HG02798 (cell line): ENCODE measurements around the gene ELMOD2.
"Not testable (repeated sequence)": the region's sequence is repeated elsewhere in the genome, so short reads cannot be mapped to it uniquely, and the experiment has no call there.

Experiments used
- ATAC-seq: cut with Tn5 transposase; IDR thresholded peaks from one replicate; pipeline ENCODE4 v1.9.1; 2021; ENCODE audit warnings: mild to moderate bottlenecking; ENCODE audit not compliant: unreplicated experiment, poor library complexity

The ELMOD2 gene, protein sequence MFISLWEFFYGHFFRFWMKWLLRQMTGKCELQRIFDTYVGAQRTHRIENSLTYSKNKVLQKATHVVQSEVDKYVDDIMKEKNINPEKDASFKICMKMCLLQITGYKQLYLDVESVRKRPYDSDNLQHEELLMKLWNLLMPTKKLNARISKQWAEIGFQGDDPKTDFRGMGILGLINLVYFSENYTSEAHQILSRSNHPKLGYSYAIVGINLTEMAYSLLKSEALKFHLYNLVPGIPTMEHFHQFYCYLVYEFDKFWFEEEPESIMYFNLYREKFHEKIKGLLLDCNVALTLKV

DNA sequence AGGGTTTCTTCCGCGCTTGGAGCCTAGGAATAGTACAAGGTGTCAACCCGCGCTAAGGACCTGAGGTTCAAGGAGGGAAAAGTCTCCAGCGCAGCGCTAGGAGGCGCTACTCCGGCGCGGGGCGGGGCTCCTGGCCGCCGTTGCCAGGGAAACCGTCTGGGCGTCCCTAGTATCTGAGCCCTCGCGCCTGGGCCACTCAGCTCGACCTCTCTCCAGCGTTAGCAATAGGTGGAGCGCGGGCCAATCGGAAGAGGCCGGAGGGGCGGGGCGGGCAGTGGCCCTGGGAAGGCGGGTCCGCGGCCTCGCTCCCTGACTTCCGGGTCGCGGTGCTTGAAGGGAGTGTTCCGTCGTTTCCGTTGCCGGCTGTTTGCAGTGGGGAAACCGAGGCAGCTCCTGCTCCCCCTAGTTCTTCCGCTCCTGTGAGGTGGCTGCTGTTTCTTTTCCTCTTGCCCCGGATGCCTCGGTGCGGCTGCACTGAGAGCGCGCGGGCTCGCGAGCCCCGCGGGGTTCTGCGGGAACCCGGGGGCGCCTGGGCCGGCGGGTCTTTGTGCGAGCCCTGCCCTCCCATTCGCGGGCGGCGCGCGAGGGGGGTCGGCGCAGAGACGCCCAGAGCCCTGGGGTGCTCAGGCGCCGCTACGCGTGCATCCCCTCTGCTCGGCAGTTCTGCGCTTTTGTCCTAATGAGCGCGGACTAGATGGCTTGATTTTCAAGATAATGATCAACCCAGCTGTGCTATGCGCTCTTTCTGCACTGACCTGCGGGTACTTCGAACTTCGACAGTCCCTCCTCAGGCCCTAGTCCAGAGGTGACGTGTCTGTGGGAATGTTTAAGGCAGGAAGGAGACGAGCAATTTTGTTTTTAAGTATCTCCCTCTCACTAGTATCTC lies at the start of gene ELMOD2:
TSS of gene ELMOD2 (plus strand) at position 312 of the 886 bp plus-strand sequence. CDS start 1,261 bp downstream, outside the sequence.
- ATAC-seq: peak; percentile 100

DNA sequence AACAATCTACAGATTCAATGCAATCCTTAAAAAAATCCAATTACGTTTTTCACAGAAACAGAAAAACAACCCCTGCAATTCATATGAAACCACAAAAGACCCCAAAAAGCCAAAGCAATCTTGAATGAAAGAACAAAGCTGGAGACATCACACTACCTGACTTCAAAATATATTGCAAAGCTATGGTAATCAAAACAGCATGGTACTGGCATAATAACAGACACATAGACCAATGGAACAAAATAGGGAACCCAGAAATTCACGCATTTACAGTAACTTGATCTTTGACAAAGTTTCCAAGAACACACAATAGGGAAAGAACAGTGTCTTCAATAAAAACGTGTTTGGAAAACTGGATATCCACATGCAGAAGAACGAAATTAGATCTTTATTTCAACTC lies 40.5 kb upstream of the ELMOD2 start:
- no peak for ATAC-seq

DNA sequence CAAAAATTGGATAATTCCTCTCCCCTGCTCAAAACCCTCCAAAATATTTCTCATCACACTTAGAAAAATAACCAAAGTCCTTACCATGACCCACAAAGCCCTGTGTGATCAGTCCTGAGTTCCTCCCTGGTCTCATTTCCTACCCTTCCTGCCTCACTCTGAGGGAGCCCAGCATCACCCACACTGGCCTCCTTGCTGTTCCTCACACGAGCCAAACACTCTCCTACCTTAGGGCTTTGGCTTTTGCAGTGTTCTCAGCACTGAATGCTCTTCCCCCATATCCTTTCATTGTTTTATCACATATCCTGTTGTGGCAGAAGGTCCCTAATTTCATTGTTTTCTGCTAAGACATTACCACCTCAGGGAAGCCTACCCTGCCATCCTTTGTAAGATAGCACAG lies 38.0 kb upstream of the ELMOD2 start:
- ATAC-seq: no peak

DNA sequence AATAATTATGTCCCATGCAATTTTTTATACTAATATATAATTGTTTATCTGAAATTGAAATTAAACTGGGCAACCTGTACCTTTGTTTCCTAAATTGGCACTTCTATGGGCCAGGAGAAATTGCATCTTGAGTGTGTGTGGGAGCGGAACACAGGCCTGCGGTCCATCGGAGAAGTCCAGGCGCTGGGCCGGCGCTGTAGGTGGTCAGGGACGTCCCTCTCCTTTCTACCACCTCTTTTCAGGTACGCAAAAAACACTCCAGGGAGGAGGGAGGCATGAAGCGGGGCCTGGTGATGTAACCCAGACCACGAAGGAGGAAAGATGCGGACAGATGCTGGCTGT lies 26.6 kb upstream of the ELMOD2 start:
- ATAC-seq: no peak

DNA sequence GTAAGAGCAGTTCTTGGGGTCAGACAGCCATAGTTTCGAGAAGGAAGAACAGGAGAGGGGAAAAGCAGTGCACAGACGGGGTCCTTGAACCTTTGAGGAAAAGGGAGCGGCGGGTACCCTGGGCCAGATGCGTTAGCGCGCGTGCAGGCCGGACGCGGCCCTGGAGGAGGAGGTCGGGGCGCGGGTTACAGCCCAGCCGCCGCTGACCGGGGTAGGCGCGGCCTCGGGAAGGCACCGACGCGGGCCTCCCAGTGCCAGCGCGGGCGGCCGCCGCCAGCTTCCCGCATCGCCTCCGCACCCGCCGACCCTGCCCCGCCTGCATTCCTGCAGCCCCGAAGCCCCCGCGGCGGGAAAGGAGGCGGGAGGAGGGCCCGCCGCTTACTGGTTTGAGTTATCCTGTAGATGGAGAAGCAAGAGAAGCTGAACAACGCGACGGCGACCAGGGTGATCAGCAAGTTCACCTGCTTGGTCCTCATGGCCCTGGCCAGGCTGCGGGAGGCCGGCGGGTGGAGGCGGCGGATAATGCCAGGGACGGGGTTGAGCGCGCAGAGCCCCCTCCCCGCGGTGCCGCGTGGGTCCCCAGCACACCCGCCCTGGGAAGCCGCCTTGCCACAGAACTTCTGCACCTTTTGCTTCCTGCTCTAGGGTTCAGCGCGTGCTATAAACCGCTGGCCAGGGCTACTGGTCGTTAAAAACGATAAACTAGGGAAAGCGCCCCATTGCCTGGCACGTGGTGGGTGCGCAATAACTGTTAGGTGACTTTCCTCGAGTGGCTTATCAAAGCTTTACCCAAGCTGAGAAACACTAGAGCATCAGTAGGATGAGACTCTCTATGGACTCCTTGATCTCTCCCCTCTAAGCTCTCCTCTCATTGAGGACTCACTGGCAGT lies 26.0 kb upstream of the ELMOD2 start, which contains the start of gene MGAT4D:
TSS of gene MGAT4D (minus strand) at position 547 of the 890 bp plus-strand sequence. CDS start at position 476, 71 bp downstream.
- ATAC-seq: no peak

DNA sequence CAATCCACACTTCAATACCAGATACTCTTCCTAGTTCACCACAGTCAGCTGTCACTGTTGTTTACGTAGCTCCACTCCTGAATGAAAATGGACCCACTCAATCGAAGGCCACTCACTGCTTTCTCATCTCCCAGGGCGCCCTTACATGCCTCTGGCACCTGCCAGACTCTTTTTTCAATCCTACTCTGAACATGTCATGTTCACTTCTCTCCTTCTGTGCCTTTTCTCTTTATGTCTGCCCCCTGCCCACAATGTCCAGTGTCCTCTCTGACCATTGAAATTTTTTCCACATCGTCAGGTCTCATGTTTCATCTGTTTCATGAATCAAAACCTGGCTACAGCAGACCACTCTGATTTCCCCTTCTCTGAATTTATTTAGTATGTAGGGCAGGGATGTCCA lies 24.6 kb upstream of the ELMOD2 start:
- ATAC-seq: no peak

DNA sequence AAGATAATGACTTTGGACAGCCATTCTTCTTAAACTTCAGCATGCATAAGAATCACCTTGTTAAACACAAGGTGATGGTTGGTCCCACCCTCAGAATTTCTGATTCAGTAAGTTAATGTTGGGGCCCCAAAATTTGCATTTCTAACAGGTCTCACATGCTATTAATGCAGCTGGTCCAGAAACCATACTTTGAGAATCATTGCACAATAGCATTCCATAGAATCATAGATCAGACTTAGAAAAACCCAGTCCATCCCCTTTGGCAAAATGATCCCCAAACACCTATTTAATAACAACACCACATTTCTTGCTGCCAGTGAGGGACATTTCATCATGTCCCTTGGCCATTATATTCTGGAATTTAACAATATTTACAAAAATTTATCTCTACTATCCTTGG lies 19.7 kb upstream of the ELMOD2 start:
- ATAC-seq: no peak

DNA sequence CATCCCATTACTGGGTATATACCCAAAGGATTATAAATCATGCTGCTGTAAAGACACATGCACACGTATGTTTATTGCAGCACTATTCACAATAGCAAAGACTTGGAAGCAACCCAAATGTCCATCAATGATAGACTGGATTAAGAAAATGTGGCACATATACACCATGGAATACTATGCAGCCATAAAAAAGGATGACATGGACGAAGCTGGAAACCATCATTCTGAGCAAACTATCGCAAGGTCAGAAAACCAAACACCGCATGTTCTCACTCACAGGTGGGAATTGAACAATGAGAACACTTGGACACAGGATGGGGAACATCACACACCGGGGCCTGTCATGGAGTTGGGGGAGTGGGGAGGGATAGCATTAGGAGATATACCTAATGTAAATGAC lies 10.2 kb upstream of the ELMOD2 start:
- ATAC-seq: not testable (repeated sequence)

DNA sequence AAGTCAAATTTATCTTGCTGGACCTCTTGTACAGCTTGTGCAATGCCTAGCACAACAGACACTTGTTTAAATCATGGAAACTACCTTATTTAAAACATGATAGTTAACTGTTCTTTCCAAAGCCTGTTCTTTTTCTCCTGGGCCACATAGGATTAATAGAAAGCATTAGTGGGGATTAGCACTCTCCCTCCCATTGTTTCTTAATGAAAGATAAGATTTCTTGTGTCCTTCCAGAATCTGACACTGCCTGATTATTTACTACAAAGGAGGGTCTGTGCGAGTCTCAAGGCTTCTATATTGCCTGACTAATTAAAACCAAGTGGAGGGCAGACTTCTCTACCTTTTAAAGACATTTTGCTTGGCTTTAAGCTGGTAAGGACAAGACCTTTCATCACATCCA lies 8.5 kb upstream of the ELMOD2 start:
- ATAC-seq: no peak

DNA sequence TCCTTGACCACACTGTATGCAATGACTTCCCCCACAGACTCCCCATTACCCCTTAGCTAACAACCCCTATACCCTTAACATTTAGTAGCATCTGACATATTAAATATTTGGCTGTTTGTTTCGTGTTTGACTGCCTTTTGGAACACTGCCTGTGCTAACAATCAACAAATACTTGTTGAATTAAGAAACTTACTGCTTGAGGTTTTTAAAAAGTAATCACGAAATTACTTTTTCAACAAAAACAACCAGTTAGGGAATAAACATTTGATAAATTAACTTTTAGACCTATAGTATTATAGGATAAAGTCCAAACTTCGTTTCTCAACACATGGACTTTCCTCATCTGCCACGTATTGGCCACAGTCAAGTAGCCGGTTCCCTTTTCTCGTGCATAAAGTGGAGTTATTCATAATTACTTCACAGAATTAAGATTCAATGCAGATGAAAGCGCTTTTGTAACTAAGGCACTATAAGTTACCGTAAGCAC lies 555 bp upstream of the ELMOD2 start:
- no peak for ATAC-seq

DNA sequence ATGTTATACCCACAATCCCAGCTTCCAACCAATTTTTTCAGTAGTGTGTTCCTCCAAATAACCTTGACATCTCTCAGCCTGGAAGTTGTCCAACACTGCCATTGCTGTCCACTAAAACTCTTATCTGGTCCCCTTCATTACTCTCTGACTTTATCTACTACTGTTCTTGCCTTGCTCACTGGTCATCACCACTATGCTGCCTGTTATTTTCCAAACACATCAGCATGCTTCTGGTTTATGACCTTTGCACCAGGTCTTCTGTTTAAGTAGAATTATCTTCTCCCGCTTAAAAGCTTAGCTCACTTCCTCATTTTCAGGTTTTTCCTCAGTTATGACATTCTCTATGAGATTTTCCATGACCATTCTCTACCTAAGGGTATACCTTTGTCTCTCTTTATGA lies 5.5 kb downstream of the ELMOD2 start:
- ATAC-seq: no peak

DNA sequence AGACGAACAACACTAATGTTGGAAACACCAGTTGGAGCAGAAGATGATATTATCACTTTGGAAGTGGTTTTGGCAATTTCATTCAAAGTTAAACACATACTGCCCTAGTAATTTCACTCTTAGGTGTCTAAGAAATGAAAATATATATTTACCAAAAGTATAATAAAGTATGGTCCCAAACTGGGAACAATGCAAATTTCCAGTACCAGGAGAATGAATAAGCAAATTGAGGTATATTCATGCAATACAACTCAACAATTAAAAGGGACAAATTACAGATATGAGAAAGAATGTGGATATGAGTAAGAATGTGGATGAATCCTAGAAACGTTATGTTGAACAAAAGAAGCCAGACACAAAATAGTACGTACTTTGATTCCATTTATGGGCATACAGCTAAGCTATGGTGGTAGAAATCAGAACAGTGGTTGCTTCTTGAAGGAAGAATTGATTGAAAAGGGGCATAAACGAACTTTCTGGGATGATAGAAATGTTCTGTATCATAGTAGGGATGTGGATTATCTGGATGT lies 10.0 kb downstream of the ELMOD2 start:
- ATAC-seq: no peak

DNA sequence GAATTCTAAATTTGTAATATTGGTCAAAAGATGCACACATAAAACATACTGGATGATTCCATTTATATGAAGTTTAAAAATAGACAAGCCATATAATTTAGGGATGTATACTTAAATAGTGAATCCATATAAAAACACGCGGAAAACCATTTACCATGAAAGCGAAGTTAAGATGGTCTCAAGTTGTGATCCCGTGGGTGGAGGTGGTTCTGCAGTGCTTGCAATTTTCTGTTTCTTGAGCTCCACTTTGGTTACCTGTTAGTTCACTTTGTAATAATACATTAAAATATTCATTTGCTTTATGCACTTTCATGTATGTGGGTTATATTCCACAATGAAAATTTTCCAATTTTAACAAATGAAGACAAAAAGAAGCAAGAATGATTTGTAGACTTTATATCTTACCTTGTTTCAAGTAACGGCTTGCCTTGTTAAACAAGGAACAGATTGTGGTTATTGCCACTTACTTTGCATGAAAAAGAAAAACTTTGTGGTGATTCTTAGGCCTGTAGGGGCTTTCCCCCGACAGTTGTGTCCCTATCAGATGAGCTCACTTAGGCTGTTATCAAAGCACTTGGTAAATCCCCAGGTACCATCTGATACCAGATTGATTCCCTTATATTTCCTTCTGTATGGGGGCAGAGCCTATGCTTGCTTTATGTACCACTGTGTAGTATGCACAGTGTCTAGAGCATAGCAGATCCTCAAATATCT lies 32.6 kb downstream of the ELMOD2 start:
- ATAC-seq: peak; percentile 100

DNA sequence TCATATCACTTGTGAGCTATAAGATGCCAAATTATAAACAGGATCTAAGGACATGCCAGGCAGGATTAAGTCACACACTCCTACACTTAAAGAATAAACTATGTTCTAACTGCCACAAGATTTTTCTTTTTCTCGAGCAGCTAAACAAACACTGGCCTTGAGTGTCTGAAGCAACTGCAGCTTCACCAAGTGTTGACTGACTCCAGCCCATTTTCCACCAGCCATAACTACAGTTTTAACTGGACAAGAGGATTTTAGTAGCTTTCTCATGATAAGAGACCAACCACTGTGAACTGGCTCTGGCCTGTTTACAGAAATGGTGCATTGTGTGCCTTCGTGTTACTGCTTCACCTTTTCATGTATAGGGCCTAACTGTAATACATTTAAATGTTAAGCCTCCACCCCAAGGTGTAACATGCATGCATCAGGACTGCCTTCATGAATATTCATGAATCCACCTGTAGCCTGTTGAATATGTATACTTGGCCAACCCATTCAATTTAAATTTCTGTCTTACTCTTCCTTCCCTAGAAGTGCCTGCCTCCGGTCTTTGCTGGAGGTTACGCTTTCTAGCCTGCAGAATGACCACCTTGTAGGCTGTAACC lies 34.0 kb downstream of the ELMOD2 start:
- ATAC-seq: no peak

DNA sequence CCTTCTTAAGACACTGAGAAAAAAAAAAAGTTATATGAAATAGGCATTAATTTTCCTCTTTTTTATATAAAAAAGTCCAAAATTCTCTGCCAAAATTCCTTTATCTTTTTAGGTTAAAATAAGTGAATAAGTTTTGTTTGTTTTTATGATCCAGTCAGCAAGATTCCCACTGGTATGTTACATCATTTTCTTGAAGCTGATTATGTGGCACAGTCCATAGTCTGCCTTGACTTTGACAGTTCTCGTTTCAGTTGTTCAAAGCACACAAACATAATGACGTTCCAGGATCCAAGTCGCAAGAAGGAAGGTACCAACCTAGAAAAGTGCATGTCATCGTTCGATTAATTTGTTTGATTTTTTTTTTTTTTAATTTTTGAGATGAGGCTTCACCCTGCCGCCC lies 35.7 kb downstream of the ELMOD2 start:
- ATAC-seq: no peak

DNA sequence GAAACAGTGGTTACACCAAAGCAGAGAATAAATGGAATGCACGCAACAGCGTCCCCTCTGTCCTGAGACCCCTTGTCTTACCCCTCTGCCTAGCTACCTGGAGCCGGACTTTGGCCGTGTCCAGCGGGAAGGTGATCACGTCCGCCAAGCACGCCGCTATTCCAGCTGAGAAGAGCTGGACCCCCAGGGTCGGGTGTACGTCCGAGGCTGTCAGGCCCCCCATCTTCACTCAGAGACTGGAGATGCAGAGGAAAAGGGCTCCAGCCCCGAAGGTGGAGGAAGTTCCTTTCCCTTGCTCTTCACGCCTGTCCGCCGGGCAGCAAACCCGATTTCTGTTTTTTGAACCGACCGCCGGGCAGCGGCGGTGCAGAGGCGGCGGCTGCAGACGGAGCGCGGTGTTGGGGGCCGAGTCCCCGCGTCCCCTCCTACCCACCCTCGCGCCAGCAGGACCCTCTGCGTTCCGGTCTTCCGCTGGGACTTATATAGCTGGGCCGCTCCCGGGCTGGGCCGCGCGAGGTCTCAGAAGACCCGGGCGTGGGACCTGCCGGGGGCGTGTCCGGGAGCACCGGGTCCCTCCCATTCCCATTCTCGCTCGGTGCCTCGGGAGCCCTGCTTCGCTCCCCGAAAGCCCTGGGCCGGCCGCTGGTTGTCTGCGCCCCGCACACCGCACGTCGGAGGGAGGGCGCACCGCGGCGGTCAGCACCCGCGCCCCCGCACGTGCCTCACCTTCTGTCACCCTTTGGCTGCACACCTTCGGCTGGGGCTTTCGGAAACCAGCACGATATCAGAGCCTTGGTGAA lies 44.7 kb downstream of the ELMOD2 start, which contains the start of gene UCP1:
TSS of gene UCP1 (minus strand) at position 455 of the 800 bp plus-strand sequence. CDS start at position 223, 232 bp downstream.
- no peak for ATAC-seq

DNA sequence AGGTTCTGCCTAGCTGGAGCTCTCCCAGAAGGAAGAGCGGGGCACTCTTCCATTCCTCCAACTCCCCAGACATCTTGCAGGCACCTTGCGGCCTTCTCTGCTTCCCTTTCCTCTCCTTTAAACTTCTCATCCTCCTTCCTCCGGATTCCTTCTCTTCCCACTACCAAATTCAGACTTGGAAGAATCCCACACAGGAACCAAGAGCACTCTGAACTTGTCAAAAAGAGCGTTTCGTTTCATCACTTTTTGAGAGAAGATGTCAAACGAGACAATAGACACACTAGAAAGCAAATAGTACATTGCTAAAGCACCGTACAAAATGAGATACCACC lies 45.3 kb downstream of the ELMOD2 start:
- no peak for ATAC-seq

DNA sequence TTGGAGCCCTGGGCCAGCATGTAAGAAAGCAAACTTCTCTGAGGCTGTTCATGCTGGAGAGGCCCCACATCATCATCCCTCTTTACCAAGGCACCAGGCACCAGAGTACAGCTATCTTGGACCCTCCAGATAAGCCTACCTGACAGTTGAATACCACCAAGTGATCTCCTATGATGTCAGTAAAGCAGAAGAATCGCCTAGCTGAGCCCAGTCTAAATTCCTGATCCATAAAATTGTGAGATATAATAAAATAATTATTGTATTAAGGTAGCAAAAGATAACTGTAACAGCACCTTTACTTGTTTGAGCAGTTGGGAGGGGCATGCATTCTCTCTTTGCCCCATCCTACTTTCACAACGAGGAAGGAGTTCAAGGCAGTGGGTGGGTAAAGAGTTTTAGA lies 47.7 kb downstream of the ELMOD2 start:
- no peak for ATAC-seq
